SIG-M5 treated with dmso at 0.1 percent for 504 hours (cell line): ENCODE measurements around the gene USB1.
"Not testable (repeated sequence)": the region's sequence is repeated elsewhere in the genome, so short reads cannot be mapped to it uniquely, and the experiment has no call there.

Source experiments
- DNase-seq: peaks from one replicate; lab custom pipeline; 2025; ENCODE audit not compliant: unreplicated experiment; lab: John Stamatoyannopoulos, UW

The USB1 gene

DNA sequence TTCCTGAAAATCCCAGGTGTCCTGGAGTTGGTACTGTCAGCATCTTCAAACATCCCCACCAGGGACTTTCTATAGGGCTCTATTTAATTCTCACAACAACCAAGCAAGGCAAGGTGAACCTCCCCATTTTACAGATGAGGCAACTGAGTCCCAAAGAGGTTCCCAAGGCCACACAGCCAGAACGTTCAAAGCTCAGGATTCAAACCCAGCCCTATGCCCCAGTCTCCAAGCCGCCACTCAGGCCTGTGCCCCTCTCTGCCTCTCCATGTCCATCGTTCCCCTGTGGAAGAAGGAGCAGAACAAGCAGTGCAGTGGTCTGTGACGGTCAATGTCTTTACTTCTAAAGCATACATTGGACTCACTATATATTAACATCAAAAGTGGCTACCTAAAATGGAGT is 6.8 kb upstream of the USB1 start:
- DNase-seq: no peak

DNA sequence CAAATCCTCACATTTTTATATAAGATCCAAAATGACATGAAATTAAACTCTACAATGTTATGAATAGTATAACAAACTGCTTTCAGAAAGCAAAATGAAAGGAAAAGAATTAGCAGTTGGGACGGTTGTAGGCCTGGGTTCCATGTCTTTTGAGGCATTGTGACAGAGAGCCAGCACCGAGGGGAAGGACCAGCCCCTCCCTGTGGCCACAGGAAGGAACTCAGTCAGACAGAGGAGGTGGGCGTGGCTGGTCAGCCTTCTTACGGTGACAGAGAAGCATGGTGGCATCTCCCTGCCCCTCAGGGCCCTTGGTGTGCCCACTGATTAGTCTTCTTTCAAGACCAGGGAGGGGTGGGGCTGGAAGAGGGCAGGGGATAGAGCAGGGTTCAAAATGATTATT is 6.4 kb upstream of the USB1 start:
- peak; percentile 45 for DNase-seq

DNA sequence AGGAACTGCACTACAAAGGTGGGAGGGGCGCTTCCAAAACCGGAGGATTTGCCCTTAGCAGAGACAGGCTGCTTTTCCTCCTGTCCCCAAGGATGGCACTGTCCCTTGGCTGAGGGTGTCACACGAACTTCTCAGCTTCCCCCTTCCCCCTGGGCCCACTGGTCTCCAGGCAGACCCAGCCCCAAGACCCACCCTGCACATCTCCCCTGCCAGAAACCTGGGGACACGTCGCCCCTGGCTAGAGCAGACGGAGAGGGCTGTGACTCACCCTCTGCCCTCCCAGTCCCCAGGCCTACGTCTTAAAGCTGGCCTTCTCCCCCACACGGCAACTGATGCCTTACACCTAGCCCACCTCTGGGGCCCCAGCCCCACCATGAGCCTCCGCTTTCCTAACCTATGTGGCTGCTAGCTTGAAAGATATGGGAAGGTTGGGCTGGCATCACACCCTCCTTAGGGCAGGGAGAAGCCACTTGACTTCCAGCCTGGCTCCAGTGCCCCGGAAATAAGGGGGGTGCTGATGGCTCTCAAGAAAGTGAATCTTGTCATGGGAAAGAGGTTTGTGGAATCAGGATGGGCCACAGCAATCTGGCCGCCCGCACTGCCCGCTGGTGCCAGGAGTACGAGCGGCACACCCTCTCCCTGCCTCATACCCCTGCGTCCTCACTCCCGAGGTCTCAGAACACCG is 5.3 kb upstream of the USB1 start:
- DNase-seq: no peak

DNA sequence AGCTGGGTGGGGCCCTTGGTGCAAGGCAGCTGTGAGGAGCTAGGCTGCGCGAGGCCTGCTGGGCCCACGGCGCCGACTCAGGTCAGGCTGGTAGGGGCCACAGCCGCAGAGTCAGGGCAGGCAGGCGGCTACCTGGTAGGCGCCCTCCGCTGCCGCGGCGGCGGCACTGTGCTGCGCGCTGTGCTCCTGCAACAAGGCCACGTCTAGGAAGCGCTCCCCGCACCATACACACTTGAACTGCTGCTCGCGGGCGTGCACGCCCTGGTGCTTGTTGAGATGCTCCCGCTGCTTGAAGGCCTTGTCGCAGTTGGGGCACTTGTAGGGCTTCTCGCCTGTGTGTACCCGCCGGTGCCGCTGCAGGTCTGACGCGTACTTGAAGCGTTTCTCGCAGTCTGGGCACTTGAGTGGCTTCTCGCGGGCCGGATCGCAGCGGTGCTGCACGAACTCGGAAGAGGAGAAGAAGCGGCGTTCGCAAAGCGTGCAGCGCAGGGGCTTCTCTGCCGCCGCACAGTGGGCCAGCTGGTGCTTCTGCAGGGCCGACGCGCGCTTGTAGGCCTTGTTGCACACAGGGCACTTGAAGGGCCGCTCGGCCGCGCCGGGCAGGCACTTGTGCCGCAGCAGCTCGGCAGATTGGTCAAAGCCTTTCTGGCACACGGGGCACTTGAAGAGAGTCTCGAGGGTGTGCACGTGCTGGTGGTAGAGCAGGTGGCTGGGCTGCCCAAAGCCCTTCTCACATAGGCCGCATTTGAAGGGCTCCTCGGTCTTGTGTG is 4.6 kb upstream of the USB1 start:
- DNase-seq: no peak

DNA sequence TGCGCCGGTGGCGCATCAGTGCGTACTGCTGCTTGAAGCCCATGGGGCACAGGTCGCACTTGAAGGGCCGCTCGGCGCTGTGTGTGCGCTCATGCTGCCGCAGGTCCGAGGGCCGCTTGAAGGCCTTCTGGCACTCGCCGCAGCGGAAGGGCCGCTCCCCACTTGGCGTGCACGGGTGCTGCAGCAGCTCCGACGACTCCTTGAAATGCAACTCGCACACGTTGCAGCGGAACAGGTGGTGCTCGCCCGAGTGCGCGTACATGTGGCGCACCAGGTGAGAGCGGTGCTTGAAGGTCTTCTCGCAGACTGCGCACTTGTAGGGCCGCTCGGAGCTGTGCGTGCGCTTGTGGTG is 4.1 kb upstream of the USB1 start:
- DNase-seq: no peak

DNA sequence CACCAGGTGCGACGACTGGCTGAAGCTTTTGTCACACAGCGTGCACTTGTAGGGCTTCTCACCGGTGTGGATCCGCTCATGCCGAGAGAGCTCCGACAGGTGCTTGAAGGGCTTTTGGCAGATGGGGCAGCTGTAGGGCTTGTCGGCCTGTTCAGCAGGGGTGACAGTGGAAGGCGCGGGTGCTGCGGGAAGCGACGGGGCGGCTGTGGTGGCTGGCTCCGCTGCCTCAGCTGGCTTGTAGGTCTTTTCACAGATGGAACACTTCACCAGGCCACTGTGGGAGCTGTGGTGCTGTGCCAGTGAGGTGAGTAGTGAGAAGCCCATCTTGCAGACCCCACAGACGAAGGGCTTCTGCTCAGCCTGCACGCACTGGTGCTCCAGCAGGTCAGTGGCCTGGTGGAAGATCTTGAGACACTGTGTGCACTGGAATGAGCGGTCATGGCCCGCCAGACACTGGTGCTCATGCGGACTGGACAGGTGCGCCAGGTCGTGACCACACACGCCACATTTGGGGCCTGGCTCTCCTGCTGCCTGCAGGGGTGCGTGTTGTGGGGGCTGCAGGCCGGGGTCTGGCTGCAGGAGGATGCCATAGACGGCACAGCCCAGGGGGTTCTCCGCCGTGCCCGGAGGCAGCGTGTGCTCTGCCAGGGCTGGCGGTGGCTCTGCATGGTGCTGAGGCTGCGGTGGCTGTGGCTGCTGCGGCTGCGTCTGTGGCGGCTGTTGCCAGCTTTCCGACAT is 3.5 kb upstream of the USB1 start:
- no peak for DNase-seq

DNA sequence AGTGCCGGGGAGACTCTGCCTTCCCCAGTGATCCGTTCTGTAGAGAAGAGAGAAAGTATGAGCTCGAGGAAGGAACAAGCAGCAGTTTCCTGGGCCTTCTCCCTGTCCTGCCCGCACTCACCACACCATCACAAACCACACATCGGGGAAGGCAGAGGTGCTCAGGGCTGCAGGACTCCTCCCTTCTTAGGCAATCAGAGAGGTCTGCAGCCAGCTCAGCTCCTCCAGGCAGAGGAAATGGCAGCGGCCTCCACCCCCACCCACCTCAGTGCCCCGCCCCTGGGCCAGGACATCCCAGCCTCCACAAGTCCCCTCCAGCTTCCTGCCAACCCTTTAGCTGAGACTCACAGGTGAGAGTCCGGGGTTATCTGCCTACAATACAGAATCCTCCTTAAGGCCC is 2.7 kb upstream of the USB1 start:
- DNase-seq: peak; percentile 80

DNA sequence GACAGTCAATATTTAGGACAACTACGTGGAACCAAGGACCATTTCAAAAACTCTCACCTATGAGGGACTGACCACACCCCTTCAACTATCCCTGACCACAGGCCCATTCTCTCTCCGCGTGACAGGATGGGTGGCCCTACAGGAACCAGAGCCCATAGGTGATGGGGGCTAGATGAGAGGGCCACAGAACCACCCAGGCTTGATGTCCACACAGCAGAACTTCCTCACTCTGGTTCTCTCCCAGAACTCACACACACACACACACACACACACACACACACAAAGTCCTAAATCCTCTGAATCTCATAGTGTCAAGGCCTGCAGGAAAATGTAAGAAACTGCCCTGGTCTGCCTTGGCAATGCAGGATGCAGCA is 2.2 kb upstream of the USB1 start:
- DNase-seq: no peak

DNA sequence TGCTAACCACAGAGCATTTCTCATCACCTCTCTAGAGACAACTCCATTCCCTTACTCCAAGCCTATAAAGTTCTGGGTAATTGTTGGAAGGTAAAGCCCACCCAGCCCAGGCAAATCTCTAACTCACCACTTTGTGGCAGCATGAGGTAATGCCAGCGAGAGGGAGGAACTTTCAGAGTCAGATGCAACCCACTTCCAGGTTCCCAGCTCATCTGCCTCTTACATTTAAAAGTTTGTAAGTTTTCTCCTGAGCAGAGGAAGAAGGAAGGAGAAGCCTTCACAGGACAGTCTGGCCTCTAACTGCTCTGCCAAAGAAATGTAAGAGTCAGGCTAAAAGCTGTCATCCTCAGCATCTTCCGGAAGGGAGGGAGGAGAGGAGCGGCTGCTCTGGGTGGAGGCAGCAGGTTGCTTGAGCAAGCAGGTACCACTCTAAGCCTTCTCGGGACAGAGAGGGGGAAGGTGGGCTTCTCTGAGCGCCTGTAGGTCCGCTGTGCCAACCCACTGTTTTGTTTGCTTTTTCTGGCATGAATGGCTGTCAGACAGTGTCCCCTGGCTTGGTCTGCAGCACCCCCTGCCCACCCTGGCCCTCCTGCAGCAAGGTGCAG is 1.7 kb upstream of the USB1 start:
- DNase-seq: peak; percentile 49

DNA sequence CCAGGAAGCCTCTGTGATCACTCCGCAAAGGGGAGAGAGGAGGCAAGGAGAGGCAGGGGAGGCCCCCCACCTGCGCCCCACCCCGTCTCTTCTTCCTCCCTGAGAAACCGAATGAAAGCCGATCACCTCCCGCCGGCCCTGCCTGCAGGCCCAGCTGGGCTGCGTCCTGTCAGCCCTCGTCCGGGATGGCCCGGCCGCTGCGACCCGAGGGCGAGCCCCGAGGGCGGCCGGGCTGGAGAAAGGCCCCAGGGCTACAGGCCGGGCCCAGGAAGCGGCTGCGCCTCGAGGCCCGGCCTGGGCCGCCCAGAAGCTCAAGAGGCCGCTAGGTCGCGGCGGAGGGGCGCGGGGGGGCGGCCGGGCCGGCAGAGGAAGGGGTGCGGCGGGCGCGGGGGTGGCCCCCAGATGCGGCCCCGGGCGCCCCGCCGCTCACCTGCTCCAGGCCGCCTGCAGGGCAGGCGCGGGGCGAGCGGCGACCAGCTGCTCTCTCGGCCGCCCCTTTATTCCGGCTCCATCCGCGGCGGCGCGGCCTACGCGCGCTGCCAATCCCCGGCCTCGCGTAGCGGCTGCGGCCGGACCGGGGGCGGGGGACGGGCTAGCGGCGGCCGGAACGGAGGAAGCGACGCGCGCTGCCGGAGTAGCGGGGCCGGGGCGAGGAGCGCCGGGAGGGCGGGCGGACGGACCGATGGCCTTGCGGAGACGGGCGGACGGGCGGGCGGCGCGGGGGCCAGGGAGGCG is 1.1 kb upstream of the USB1 start, which contains the start of gene ZNF319:
TSS of gene ZNF319 (minus strand) at position 702 of the 735 bp plus-strand sequence. CDS start 2,407 bp downstream, outside the sequence.
- no peak for DNase-seq

DNA sequence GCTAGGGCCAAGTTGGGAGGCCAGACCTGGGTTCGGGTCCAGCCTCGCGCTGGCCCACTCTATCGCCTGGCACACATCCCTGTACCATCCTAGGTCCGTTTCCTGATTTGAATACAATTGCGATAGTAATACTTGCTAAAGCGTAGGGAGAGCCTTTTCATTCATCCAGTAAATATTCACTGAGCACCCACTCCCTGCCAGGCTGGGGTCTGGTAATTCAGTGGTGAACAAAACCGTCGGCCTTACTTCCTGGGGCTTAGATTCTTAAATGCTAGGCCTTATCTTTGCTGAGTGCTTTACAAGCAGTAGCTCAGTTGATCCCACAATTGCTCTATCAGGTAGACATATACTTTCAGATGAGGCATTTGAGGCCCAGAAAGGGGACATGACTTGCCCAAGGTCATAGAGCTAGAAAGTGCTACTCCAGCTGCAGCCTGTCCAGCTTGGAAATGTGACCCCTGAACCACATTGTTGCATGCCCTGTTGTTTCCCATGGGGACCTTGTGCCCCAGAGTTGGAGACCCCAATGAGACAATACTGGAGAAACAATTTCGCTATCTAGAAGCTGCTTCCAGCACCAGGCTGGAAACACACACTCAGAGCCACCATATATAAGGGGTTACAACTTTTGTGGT is 691 bp downstream of the USB1 start:
- no peak for DNase-seq

DNA sequence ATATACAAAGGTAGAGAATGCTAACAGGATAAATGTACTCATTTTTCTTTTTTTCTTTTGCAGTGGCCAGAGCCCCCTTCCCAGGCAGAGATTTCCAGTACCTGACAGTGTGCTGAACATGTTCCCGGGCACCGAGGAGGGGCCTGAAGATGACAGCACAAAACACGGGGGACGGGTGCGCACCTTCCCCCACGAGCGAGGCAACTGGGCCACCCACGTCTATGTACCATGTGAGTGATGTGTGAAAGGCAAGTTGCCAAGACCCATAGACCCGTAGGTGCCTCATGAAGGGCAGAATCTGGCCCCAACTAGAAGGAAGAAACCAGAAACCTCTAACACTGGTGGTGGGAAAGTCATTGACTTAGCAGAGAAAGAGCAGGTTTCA is 1.2 kb downstream of the USB1 start:
- no peak for DNase-seq

DNA sequence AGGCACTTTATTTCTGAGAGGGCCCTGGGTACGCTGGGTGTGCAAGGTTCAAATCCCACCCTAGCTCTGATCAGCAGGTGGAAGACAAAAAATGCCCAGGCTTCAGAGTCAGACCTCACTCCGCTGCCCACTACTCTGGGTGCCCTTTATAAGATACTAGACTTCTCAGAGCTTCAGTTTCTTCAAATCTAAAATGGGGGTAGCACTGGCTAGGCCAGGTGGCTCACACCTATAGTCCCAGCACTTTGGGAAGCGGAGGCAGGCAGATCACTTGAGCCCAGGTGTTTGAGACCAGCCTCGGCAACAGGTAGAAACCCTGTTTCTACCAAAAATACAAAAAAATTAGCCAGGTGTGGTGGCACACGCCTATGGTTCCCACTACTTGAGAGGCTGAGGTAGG is 1.7 kb downstream of the USB1 start:
- no peak for DNase-seq

DNA sequence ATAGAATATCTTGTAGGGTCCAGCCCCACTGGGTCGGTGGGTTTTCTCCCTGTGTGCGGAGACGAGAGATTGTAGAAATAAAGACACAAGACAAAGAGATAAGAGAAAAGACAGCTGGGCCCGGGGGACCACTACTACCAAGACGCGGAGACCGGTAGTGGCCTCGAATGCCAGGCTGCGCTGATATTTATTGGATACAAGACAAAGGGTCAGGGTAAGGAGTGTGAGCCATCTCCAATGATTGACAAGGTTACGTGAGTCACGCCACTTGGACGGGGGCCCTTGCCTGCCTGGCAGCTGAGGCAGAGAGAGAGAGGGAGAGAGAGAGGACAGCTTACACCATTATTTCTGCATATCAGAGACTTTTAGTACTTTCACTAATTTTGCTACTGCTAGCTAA is 3.5 kb downstream of the USB1 start:
- DNase-seq: not testable (repeated sequence)

DNA sequence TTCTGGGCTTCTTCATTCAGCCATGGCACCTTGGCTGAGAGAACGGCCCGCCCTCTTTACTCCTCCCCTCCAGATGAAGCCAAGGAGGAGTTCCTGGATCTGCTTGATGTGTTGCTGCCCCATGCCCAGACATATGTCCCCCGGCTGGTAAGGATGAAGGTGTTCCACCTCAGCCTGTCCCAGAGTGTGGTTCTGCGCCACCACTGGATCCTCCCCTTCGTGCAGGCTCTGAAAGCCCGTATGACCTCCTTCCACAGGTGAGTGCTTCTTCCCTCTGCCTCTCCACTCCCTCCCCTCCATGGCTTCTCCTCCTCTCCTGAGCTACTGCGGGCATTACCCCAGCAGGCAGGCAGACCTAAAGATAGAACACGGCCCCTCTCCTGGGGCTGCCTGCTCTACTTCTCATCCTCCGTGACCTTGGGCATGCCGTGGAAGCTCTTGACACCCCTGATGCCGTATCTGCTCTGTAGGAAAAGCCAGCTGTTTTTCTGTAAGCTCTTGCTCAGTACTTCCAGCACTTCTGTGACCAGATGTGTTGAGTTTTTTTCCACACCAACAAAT is 8.7 kb downstream of the USB1 start:
- no peak for DNase-seq

DNA sequence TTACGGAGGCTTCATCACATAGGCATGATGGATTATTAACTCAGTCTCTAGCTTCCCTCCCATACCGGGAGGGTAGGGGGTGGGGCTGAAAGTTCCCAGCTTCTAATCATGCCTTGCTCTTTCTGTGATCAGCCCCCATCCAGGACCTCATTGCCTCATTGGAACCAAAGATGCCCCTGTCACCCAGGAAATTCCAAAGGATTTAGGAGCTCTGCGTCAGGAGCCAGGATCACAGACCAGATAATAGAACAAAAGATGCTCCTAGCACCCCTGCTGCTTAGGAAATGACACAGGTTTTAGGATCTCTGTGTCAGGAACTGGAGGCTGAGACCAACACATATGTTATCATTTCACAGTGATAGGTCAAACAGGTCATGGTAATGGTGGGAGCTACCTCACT is 9.7 kb downstream of the USB1 start:
- no peak for DNase-seq

DNA sequence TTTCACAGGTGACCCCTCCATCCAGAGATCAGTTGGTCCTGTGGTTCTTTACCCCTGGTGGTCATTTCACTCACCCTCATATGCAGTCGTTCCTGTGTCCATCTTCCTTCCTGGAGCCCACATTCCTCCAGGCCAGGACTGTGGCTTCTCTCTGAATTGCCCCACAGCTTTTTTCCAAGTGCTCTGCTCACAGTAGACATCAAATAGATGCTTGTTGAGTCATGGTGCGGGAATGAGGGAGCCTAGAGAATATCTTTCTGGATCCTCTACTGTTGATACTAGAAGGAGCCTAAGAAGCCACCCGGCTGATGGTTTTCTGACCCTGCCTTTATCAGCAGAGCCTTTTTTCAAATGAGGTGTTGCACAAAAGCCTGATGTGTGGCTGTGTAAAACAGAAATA is 10.4 kb downstream of the USB1 start:
- no peak for DNase-seq

DNA sequence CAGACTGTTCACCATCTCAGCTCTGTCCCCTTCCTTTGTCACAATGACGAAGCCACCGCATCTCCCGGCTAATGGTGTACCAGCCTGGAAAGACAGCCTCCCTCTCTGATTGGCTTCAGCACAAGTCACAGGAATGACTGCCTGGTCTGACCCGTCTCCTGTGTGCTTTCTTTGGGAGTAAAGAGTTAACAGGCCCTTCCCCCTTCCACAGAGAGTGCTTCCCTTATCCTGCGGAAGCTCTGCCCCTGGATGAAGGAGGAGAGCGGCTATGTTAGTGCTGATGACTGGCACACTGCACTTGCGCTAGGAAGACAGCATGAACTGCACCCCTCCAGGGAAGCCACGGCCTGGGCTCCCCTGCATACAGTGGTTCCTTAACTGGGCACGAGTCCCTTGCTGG is 11.3 kb downstream of the USB1 start:
- DNase-seq: no peak

DNA sequence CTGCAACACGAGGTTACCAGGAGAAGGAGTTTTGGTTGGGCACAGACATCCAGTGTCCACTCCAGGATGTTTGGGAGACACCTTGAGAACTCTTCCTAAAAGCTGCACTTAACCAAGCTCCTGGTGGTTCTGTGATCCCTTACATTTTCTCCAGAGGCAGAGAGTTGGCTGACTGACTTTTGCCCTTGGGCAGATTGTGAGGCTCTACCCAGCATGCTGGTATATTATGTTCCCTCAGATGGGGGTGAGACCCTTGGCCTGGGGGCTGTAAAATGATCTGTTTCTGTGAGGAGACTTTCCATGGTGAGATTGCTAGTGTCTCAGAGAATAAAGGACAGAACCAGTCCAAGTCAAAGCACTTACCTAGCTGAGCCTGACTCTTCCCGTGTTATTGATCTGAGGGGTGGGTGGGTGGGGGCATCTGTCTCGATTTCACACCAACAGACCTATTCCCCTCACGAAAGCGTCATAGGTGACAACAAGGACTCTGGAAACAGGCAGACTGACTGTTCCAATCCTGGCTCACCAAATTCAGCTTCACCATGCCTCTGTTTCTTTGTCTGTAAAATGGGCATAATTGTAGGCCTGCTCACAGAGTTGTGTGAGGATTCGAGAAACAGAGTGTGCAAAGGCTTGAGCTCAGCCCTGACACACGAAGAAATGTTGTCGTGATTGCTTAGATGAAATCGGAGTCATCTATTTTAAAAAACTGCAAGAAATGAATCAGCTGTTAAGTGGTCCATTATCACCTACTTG is 12.2 kb downstream of the USB1 start:
- no peak for DNase-seq
